ENCODE data around the gene PNMA6E. TPM values are rescaled to one million over a fixed set of nuclear protein-coding genes. Genes with fewer than 3 reads are reported as not detected.

The PNMA6E gene
- not detected in 2 replicates for total RNA-seq

DNA sequence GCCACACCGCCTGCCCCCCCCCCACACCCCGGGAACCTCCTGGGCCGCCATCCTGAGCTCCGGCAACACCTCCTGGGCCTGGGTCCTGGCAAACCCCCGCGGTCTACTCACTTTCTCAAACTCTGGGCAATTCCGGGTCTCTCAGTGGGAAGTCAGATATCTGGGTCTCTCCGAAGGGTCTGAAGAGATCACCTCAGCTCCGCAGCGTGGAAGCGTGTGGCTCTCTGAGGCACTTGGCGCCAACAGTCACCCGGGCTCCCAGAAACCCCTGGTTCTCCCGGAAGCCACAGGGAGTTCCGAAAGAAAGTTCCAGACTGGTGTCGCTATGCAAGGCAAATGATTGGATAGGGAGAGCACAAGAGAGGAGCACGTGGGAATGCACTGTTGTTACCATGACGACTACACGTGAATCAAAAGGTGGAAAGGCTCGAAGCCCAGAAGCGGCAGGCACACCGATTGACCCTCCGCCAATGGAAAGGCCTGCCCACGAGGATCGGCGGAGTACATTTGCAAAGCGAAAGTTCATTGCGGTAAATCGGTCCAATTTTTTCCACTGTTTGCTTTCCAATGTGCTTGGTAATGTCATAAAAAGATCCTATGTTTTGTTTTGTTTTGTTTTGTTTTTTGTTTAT lies at the start of gene PNMA6E:
TSS of gene PNMA6E (minus strand) at position 218 of the 632 bp plus-strand sequence. CDS start 2,501 bp downstream, outside the sequence.

DNA sequence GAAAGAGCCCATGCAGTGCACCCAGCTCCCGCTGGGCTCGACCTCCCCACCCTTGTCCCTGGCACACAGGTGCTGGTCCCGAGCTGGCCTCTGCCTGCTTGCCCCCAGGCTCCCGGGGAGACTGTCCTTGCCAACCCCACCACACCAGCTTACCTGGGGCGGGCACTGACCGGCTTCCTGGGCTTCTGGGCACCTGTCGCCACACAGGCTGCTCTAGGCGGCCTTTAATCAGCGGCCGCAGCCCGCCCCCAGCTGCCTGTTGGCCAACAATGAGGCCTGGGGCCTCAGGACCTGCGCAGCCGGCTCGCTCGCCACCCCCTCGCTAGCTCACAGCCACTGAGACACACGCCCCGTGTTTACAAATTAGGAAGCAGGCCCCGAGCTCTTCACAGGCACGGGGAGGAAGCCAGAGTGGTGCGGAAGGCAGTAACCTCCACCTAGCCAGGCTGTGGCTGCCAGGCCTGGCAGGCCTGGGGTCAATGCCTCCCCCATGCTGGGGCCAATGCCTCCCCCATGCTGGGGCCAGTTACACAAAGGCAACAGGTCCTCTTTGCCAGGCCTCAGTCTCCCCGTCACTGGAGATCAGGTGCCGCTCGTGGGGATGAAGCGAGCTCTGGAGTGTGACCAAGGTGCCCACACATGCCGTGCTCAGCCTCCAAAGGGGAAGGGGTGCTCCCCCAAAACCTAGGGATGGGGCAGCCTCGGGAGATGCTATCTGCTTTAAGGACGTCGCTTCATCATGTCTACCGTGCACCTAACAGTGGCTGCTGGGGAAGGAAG lies 44.9 kb upstream of the PNMA6E start, which contains the start of gene TREX2:
TSS of gene TREX2 (minus strand) at position 201 of the 780 bp plus-strand sequence. CDS start 626 bp downstream, outside the sequence.

GRCh38 chrX:153411255-153411987 lies 10.3 kb upstream of the PNMA6E start, which contains the start of gene ZFP92:
ZFP92 (plus strand) TSS chrX:153411472; CDS start chrX:153418323, 6,851 bp downstream.

Small RNAs within 50 kb of the gene (small RNA-seq; reads per million reads assigned to genes)
- gene AC152007.1 (not detected), gene RN7SL667P (not detected)

Other genes starting within 250 kb of the PNMA6E start
- gene MAGEA1, start 222.1 kb downstream of the PNMA6E start, total RNA-seq: not detected in 2 replicates
- not detected in 2 replicates for gene PNMA6F, start 79.6 kb downstream of the PNMA6E start, total RNA-seq
- gene ZNF275, start 67.2 kb downstream of the PNMA6E start, total RNA-seq: 8.9 and 9.1 TPM in 2 replicates
- gene ZFP92, start 10.1 kb upstream of the PNMA6E start, total RNA-seq: 0.33 and 0.57 TPM in 2 replicates
- 2.0 and 5.9 TPM in 2 replicates for gene TREX2, start 44.7 kb upstream of the PNMA6E start, total RNA-seq
- 17.3 and 23.3 TPM in 2 replicates for gene HAUS7, start 69.2 kb upstream of the PNMA6E start, total RNA-seq
- gene BGN, start 93.6 kb upstream of the PNMA6E start, total RNA-seq: 71.8 and 339 TPM in 2 replicates
- gene ATP2B3, start 116.3 kb upstream of the PNMA6E start, total RNA-seq: not detected in 2 replicates
- 34.7 and 38.2 TPM in 2 replicates for gene CCNQ, start 197.8 kb upstream of the PNMA6E start, total RNA-seq
- 0.19 and 0.33 TPM in 2 replicates for gene DUSP9, start 245.9 kb upstream of the PNMA6E start, total RNA-seq

Data from vein endothelial cell (primary cell).